ENCODE results near the gene KAZN. TPM values are rescaled to one million over a fixed set of nuclear protein-coding genes. Genes with fewer than 3 reads are reported as not detected.

The KAZN gene
- total and polyA plus RNA-seq, 2 donors, result 7.2 to 8.4 TPM

DNA sequence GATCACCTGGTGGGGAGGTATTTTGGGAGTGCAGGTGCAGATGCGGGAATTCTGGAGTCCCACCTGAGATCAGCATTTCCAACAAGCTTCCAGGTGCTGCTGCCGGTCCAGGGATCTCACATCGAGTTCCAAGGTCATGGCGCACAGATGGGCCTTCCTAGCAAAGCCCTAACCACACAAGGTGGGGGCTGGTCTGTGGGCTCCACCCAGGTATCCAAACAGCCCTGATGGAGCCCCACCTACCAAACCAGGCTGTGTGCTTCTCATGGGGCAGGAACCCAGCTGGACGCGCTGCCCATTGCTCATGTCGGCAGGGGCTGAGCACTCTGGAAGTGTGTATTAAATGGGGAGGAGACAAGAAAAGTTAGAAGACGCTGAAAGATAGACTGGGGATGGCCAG lies 520.1 kb downstream of the KAZN start:
- Histone ChIP-seq H3K36me3 (ENCODE audit: insufficient read depth) (no peaks in the 10 kb centered on the region), H3K4me3 (ENCODE audit: low read depth, low read length) (no peak overlapping the region), H3K4me1 (ENCODE audit: insufficient read depth) (no peaks in the 10 kb centered on the region), H3K27ac (ENCODE audit: low read depth) (no peak overlapping the region)
- DNase-seq (ENCODE audit: extremely low spot score), result no peak
- 94% methylated on average over 8 of the region's 8 CpGs for WGBS

DNA sequence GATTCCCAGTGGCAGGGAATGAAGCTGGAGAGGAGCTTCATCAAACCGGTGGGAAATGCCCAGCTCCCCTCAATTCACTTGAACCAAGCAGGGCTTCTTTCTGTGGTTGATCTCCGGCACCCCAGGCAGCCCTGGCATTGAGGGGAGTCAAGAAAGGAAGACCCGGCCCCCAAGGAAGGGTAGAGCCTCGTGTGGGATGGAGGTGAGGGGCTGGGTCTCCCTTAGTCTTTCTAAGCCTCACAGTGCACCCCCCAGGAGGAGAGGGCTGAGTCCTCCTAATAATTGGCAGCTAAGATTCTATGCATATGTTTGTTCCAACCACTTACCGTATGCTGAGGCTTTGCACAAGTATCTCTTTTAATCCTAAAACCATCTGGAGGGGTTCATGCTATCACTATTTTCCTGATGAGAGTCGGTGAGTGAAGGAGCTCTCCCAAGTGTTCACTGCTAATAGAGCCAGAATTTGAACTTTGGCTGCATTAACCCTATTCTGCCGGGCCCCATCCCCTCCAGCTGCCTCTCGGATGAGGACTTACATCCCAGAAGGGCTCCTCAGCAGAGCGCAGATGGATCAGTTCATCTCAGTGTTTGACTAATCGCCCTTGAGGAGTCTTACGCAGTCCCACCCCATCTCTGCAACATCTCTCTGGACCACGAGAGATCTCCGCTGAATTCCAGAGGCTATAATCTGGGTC lies 521.9 kb downstream of the KAZN start:
- 72% methylated on average over 13 of the region's 13 CpGs for WGBS
- Histone ChIP-seq H3K27ac (ENCODE audit: low read depth) (no peak overlapping the region), H3K4me3 (ENCODE audit: low read depth, low read length) (no peak overlapping the region), H3K36me3 (ENCODE audit: insufficient read depth) (no peaks in the 10 kb centered on the region), H3K4me1 (ENCODE audit: insufficient read depth) (no peaks in the 10 kb centered on the region)
- no peak for DNase-seq (ENCODE audit: extremely low spot score)

DNA sequence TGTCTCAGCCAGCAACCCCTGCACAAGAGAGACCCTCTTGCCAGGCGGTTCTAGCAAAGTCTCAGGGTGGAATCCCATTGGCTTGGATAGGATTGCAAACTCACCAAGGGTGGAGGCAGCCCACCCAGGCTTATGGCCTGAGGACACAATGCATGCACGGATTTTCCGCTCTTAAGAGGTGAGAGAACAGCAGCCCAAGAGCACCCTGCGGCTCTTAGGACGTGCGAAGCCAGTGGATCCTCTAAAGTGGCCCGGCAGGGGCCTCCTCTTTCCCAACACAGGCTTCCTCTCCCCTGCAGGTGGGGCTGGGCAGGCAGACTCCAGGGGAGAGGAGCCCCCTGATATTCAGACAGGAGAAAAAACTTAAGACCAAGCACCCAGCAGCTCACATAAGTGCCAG lies 523.8 kb downstream of the KAZN start:
- H3K27ac ChIP-seq (ENCODE audit: low read depth), result no peak overlapping the region
- H3K36me3 ChIP-seq (ENCODE audit: insufficient read depth), result no peaks in the 10 kb centered on the region
- WGBS, result 94% methylated on average over 7 of the region's 7 CpGs
- no peak overlapping the region for H3K4me3 ChIP-seq (ENCODE audit: low read depth, low read length)
- no peak for DNase-seq (ENCODE audit: extremely low spot score)
- no peaks in the 10 kb centered on the region for H3K4me1 ChIP-seq (ENCODE audit: insufficient read depth)

DNA sequence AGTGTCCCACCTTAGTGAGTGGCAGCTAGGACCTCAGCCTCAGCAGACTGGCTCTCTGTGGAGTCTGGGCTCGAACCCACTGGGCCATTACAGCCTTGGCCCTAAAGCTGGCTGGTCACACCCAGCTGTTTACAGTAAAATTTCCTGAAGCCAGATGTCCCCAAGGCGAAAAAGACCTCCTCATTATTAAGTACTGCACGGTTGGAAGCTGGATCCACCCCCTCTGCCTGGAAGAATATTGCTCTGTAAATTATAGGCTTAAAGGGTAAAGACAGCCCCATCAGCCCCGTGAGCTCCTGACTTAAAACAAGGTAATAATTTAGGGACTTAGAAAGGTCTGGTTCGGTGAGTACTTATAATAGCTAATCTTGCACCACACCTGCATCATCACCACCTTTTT lies 524.8 kb downstream of the KAZN start:
- Histone ChIP-seq H3K27ac (ENCODE audit: low read depth) (no peak overlapping the region), H3K36me3 (ENCODE audit: insufficient read depth) (no peaks in the 10 kb centered on the region), H3K4me1 (ENCODE audit: insufficient read depth) (no peaks in the 10 kb centered on the region), H3K4me3 (ENCODE audit: low read depth, low read length) (no peak overlapping the region)
- no peak for DNase-seq (ENCODE audit: extremely low spot score)
- 74% methylated on average over 5 of the region's 5 CpGs for WGBS

DNA sequence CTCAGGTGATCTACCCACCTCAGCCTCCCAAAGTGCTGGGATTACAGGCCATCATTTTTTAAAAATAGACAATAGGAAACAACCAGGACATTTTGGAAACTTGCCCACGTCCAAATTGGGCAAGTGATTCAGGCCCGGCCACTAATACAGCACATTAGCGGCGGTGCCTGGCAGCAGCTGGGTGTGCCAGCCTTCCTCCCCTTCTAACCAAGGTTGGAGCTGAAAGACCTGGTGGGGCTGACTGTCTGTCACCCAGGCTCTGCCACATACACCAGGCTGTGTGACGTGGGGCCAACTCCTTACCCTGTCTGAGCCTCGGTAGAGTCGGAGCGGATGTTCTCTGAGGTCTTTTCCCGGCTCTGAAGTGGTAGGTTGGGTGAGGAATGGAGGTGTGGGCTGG lies 525.4 kb downstream of the KAZN start:
- no peaks in the 10 kb centered on the region for H3K4me1 ChIP-seq (ENCODE audit: insufficient read depth)
- no peak overlapping the region for H3K4me3 ChIP-seq (ENCODE audit: low read depth, low read length)
- H3K36me3 ChIP-seq (ENCODE audit: insufficient read depth), result no peaks in the 10 kb centered on the region
- no peak overlapping the region for H3K27ac ChIP-seq (ENCODE audit: low read depth)
- DNase-seq (ENCODE audit: extremely low spot score), result no peak
- 94% methylated on average over 9 of the region's 9 CpGs for WGBS

DNA sequence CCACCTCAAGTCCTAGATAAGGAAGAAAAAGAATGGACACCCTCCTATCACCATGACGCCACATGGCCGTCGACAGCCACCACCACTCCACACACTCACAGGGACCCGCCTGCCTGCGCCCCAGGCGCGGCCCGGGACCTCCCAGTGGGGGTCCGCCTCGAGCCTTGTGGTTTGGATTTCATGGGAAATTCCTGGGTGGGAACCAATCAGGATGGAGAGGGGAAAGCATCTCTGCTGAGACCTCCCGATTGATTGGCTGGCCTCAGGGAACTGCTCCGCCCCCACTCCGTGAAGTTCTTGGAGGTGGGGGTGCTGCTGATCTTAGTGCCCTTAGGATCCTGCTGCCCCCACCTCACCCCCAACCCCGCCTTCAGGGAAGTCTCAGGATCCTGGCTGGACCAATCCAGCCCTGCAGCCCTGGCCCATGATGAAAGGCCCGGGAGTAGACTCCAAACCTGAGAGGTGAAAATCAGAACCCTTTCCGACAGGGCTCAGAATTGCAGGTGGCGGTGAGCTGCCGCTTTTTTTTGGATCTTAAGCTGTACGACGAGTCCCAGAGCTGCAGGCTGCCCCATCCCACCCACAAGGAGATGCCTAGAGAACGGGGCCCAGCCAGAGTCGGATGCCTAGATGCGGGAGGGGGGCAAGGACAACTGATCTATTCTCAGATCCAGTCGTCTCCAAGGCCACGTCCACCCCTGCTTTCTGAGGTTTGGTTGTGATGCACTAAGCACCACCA lies 526.0 kb downstream of the KAZN start:
- 91% methylated on average over 25 of the region's 25 CpGs for WGBS
- DNase-seq (ENCODE audit: extremely low spot score), result no peak
- Histone ChIP-seq H3K36me3 (ENCODE audit: insufficient read depth) (no peaks in the 10 kb centered on the region), H3K4me3 (ENCODE audit: low read depth, low read length) (no peak overlapping the region), H3K27ac (ENCODE audit: low read depth) (no peak overlapping the region), H3K4me1 (ENCODE audit: insufficient read depth) (no peaks in the 10 kb centered on the region)

DNA sequence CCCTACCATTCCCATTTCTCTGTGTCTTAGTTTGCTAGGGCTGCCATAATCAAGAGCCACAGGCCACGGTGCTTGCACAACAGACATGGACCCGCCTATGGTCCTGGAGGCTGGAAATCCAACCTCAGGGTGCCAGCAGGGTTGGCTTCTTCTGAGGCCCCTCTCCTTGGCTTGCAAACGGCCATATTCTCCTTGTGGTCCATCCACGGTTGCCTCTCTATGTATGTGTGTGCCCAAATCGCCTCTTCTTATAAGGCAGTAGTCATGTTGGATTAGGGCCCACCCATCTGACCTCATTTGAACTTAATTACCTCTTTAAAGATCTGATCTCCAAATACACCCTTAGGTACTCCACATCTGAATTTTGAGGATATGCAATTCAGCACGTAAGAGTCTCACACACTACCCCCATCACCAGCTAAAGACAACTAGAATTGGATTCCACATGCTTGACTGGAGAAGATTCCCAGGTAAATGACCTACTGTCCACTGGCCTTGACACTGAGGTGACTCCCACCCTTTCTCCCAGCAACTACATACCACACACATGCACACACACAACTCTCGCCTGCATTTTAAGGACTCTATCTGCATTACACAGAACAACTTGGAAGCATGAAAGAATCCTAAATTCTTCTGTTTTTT lies 526.7 kb downstream of the KAZN start:
- Histone ChIP-seq H3K4me1 (ENCODE audit: insufficient read depth) (no peaks in the 10 kb centered on the region), H3K36me3 (ENCODE audit: insufficient read depth) (no peaks in the 10 kb centered on the region), H3K27ac (ENCODE audit: low read depth) (no peak overlapping the region), H3K4me3 (ENCODE audit: low read depth, low read length) (no peak overlapping the region)
- WGBS, result 96% methylated on average over 7 of the region's 7 CpGs
- DNase-seq (ENCODE audit: extremely low spot score), result no peak

DNA sequence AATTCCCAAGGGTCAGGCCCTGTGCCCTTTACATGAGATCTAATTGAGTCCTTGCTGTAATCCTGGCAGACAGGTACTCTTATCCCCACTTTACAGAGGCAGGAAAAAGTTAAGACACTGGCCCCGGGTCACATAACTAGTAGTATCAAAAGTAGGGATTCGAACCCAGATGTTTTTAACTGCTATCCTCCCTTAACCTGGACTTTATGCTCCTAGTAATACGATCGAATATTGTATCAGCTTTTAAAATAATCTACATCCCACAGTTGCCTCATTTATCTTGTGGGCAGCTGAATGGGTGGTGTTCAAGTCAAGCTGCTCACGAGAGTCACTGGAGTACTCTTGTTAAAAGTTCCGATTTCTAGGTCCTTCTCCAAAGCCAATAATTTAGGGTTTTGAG lies 529.6 kb downstream of the KAZN start:
- Histone ChIP-seq H3K36me3 (ENCODE audit: insufficient read depth) (no peaks in the 10 kb centered on the region), H3K27ac (ENCODE audit: low read depth) (no peak overlapping the region), H3K4me3 (ENCODE audit: low read depth, low read length) (no peak overlapping the region), H3K4me1 (ENCODE audit: insufficient read depth) (no peaks in the 10 kb centered on the region)
- no peak for DNase-seq (ENCODE audit: extremely low spot score)
- 80% methylated on average over 6 of the region's 6 CpGs for WGBS

DNA sequence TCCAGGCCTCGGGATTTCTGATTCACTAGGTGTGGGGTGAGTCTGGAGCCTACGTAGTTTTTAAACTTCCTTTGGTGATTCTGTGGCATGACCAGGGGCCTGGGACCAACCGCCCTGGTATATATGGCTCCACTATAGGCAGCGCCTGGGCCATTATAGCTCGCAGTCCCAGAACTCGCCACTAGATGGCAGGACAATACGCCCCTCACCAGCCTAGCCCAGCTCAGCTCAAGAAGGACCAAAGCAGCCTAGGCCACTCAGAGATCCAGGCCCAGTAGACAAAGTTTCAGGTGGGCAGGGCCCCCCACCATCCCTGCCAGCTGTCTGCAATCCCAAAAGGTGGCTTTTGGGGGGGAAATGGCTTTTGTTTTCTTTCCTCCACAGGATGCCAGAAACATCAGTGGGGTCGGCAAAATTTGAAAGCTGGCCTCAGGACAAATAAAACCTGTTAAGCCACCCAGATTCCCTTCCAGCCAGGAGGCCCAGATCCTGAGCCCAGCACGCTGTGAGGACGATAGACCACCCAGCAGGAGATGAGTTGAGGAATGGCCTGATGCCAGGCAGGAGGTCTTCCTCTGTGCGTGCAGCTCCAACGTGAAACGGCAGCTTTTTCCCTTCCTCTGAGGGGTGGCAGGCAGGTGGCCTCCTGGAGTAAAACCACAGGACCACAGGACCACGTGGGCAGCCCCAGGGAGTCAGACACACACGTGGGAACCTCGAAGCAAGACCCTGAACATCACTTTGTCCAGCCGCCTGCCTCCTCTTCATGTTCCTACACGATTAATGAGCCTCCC lies 530.2 kb downstream of the KAZN start:
- DNase-seq (ENCODE audit: extremely low spot score), result no peak
- Histone ChIP-seq H3K27ac (ENCODE audit: low read depth) (no peak overlapping the region), H3K36me3 (ENCODE audit: insufficient read depth) (no peaks in the 10 kb centered on the region), H3K4me3 (ENCODE audit: low read depth, low read length) (no peak overlapping the region), H3K4me1 (ENCODE audit: insufficient read depth) (no peaks in the 10 kb centered on the region)
- 43% methylated on average over 18 of the region's 18 CpGs for WGBS

DNA sequence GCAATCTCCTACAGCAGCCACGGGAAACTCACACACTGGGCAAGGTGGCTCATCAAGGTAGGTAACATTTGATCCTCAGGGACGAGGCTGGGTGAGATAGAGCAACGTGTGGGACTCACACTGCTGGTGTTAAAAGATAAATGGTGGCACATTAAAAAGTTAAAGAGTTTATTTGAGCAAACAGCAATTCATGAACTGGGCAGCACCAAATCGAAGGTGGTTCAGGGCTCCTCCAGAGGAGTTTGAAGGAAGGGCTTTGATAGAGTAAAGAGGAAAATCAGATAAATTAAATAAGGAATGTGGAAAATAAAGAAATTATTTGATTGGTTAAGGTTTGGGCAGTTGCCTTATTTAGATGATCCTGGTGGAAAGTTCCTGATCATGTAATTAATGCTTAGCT lies 531.5 kb downstream of the KAZN start:
- WGBS, result 84% methylated on average over 4 of the region's 4 CpGs
- H3K27ac ChIP-seq (ENCODE audit: low read depth), result no peak overlapping the region
- H3K4me3 ChIP-seq (ENCODE audit: low read depth, low read length), result no peak overlapping the region
- no peaks in the 10 kb centered on the region for H3K4me1 ChIP-seq (ENCODE audit: insufficient read depth)
- no peaks in the 10 kb centered on the region for H3K36me3 ChIP-seq (ENCODE audit: insufficient read depth)
- DNase-seq (ENCODE audit: extremely low spot score), result no peak

DNA sequence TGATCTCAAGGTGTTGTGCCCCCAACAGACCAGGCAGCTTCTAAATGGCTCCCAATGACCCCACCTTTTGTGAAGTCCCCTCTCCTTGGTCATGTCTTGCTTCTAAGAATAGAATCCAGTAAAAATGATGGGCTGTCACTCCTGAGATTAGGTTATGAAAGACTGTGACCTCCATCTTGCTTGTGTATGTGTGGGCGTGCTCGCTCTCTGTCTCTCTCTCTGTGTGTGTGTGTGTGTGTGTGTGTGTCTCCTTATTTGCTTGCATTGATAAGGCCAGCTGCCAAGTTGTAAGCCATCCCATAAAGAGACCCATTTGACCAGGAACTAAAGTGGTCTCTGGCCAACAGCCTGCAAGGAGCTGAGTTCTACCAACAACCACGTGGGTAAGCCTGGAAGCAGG lies 532.1 kb downstream of the KAZN start:
- H3K36me3 ChIP-seq (ENCODE audit: insufficient read depth), result no peaks in the 10 kb centered on the region
- no peaks in the 10 kb centered on the region for H3K4me1 ChIP-seq (ENCODE audit: insufficient read depth)
- 89% methylated on average over 3 of the region's 3 CpGs for WGBS
- no peak overlapping the region for H3K27ac ChIP-seq (ENCODE audit: low read depth)
- no peak overlapping the region for H3K4me3 ChIP-seq (ENCODE audit: low read depth, low read length)
- DNase-seq (ENCODE audit: extremely low spot score), result no peak

DNA sequence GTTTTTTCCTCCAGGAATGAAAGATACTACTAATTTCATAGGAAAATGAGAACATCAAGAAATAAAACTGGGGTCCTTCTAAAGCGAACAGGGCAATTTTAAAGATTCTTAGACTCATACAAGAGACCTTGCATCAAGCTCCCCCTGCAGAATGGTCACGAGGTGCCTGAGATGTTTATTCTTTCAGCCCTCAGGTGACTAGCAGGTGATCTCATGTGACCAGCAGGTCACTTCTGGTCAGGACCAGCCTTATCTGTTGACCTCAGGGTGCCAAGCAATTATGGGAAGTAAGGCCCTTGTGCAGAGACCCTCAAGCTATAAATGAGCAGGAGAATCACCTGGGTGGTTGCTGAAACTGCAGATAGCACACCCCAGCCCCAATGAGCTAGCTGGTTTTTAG lies 534.5 kb downstream of the KAZN start:
- no peak for DNase-seq (ENCODE audit: extremely low spot score)
- Histone ChIP-seq H3K4me1 (ENCODE audit: insufficient read depth) (no peaks in the 10 kb centered on the region), H3K4me3 (ENCODE audit: low read depth, low read length) (no peak overlapping the region), H3K36me3 (ENCODE audit: insufficient read depth) (no peaks in the 10 kb centered on the region), H3K27ac (ENCODE audit: low read depth) (no peak overlapping the region)
- 84% methylated on average over 2 of the region's 2 CpGs for WGBS

DNA sequence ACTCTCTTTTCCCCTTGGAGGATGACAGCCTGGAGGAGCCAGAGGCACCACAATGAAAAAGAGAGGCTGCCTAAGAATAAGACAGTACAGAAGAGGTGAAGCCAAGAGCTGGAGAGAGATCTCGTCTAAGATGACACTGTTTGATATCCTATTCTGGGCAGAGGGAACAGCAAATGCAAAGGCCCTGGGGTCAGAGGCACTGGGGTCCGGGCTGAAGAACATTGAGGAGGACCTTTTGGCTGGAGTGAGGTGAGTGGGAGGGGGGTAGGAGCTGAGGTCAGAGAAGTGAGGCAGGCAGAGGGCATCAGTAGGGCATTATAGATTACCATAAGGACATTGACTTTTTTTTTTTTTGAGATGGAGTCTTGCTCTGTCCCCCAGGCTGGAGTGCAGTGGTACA lies 535.8 kb downstream of the KAZN start:
- H3K4me1 ChIP-seq (ENCODE audit: insufficient read depth), result no peaks in the 10 kb centered on the region
- no peaks in the 10 kb centered on the region for H3K36me3 ChIP-seq (ENCODE audit: insufficient read depth)
- DNase-seq (ENCODE audit: extremely low spot score), result no peak
- H3K27ac ChIP-seq (ENCODE audit: low read depth), result no peak overlapping the region
- 78% methylated on average over 2 of the region's 2 CpGs for WGBS
- no peak overlapping the region for H3K4me3 ChIP-seq (ENCODE audit: low read depth, low read length)
